CD4-positive, CD25-positive, alpha-beta regulatory T cell (primary cell): ENCODE measurements around the gene RFX4. TPM values are rescaled to one million over a fixed set of nuclear protein-coding genes. Genes with fewer than 3 reads are reported as not detected.
A peak's percentile ranks its signal among the peaks of the same experiment; 100 is the strongest.

Source experiments
- ATAC-seq, 2 donors: fragments of 150-1000 bp; cut with Tn5 transposase; one replicate each; pipeline ENCODE4 v1.10.0; 2021; ENCODE audit warnings: low read depth in 2 of 2, moderate number of reproducible peaks in 2 of 2, moderate library complexity in 1 of 2
- DNase-seq, 3 donors: peaks; one replicate each; pipeline versions ENCODE4 v3.0.0 to v3.0.0-alpha.2; 2012 to 2022; ENCODE audit warnings: mixed read lengths in 1 of 3
- H3K27ac ChIP-seq: one replicate; pipeline ENCODE4 v1.7.0; 2013; ENCODE audit warnings: mild to moderate bottlenecking, low read length; ENCODE audit not compliant: insufficient read depth, poor library complexity, severe bottlenecking
- H3K27me3 ChIP-seq: one replicate; pipeline ENCODE4 v1.7.0; 2013; ENCODE audit warnings: low read length; ENCODE audit not compliant: control insufficient read depth, insufficient read depth
- H3K36me3 ChIP-seq: one replicate; pipeline ENCODE4 v1.7.0; 2013; ENCODE audit warnings: mild to moderate bottlenecking, low read length, moderate library complexity; ENCODE audit not compliant: control insufficient read depth, insufficient read depth
- H3K4me1 ChIP-seq: 2 replicates; pipeline ENCODE4 v1.7.0; 2013; ENCODE audit warnings: mild to moderate bottlenecking, low read length; ENCODE audit not compliant: insufficient read depth, control insufficient read depth, poor library complexity, severe bottlenecking
- H3K4me3 ChIP-seq: one replicate; pipeline ENCODE4 v1.7.0; 2013; ENCODE audit warnings: low read depth, mild to moderate bottlenecking, low read length, moderate library complexity
- H3K9me3 ChIP-seq, 2 experiments: 1 replicate in 1 of 2; 2 replicates in 1 of 2; pipeline ENCODE4 v1.7.0; 2013; ENCODE audit warnings: low read length in 2 of 2, mild to moderate bottlenecking in 1 of 2, moderate library complexity in 1 of 2; ENCODE audit not compliant: control insufficient read depth in 2 of 2
- H3K27ac Mint-ChIP-seq, 3 donors: one replicate each; pipeline ENCODE4 v1.8.0; 2020 to 2022; ENCODE audit warnings: mild to moderate bottlenecking in 3 of 3, mixed read lengths in 3 of 3, moderate library complexity in 2 of 3
- H3K27me3 Mint-ChIP-seq: one replicate; pipeline ENCODE4 v1.8.0; 2022; ENCODE audit warnings: mild to moderate bottlenecking, mixed read lengths
- H3K36me3 Mint-ChIP-seq: one replicate; pipeline ENCODE4 v1.8.0; 2020; ENCODE audit warnings: mixed read lengths
- H3K4me1 Mint-ChIP-seq, 4 donors: one replicate each; pipeline ENCODE4 v1.8.0; 2020 to 2022; ENCODE audit warnings: mixed read lengths in 4 of 4, mild to moderate bottlenecking in 1 of 4
- H3K4me3 Mint-ChIP-seq, 4 donors: one replicate each; pipeline ENCODE4 v1.8.0; 2020 to 2022; ENCODE audit warnings: mild to moderate bottlenecking in 4 of 4, mixed read lengths in 4 of 4, moderate library complexity in 3 of 4
- H3K9me3 Mint-ChIP-seq, 7 donors: one replicate each; pipeline ENCODE4 v1.8.0; 2020 to 2022; ENCODE audit warnings: mixed read lengths in 7 of 7, mild to moderate bottlenecking in 3 of 7, moderate library complexity in 2 of 7
- polyA plus RNA-seq, 4 donors: library from polyadenylated mRNA; unstranded; fragments of 300-500 nt; fragmentation: Illumina TruSeq; gene quantifications; one replicate each; pipeline ENCODE4 v1.2.3, GENCODE V29; 2021
- total RNA-seq: library from RNA; stranded (reverse); gene quantifications from one replicate; pipeline ENCODE4 v1.2.3, GENCODE V29; 2022

Gene RFX4
- total and polyA plus RNA-seq, 5 donors from 2014 or later = not detected

- Mint-ChIP-seq H3K27me3 (peaks cover 42% of the 10 kb centered on the region), H3K36me3 (no peaks in the 10 kb centered on the region), H3K27ac (no peak overlapping the region), H3K4me1 (no peaks in the 10 kb centered on the region), H3K4me3 (no peak overlapping the region), H3K9me3 (peaks cover 0 to 3% (median 0%) of the 10 kb centered on the region in 7 donors)
- no peaks in the 10 kb centered on the region for H3K4me1 ChIP-seq
- no peak for DNase-seq
- H3K4me3 ChIP-seq = no peak overlapping the region
- no peaks in the 10 kb centered on the region for H3K9me3 ChIP-seq
- no peaks in the 10 kb centered on the region for H3K36me3 ChIP-seq
- peaks cover 10% of the 10 kb centered on the region for H3K27me3 ChIP-seq
- no peak overlapping the region for H3K27ac ChIP-seq
- ATAC-seq = no peak
These were observed 89.7 kb downstream of the RFX4 start for GRCh38 chr12:106672314-106673025.

- ATAC-seq = no peak
- Mint-ChIP-seq H3K4me1 (no peaks in the 10 kb centered on the region), H3K36me3 (no peaks in the 10 kb centered on the region), H3K27me3 (peaks cover 38% of the 10 kb centered on the region), H3K27ac (no peak overlapping the region), H3K4me3 (no peak overlapping the region), H3K9me3 (peaks cover 0 to 1% (median 0%) of the 10 kb centered on the region in 7 donors)
- Histone ChIP-seq H3K9me3 (no peaks in the 10 kb centered on the region), H3K27ac (no peak overlapping the region), H3K4me3 (no peak overlapping the region), H3K36me3 (no peaks in the 10 kb centered on the region), H3K4me1 (no peaks in the 10 kb centered on the region), H3K27me3 (peaks cover 9% of the 10 kb centered on the region)
- DNase-seq = no peak
These were observed 90.3 kb downstream of the RFX4 start for GRCh38 chr12:106673141-106673540.

- no peak for ATAC-seq
- Histone ChIP-seq H3K4me3 (no peak overlapping the region), H3K4me1 (no peaks in the 10 kb centered on the region), H3K27me3 (peaks cover 6% of the 10 kb centered on the region), H3K36me3 (no peaks in the 10 kb centered on the region), H3K9me3 (no peaks in the 10 kb centered on the region), H3K27ac (no peak overlapping the region)
- Mint-ChIP-seq H3K4me3 (no peak overlapping the region), H3K27ac (no peak overlapping the region), H3K9me3 (peaks cover 0 to 1% (median 0%) of the 10 kb centered on the region in 7 donors), H3K36me3 (no peaks in the 10 kb centered on the region), H3K4me1 (no peaks in the 10 kb centered on the region), H3K27me3 (peaks cover 30% of the 10 kb centered on the region)
- DNase-seq = no peak
These were observed 93.0 kb downstream of the RFX4 start for GRCh38 chr12:106675651-106676435.

GRCh38 chr12:106679574-106679973 is 96.8 kb downstream of the RFX4 start:
- peaks cover 2% of the 10 kb centered on the region for H3K27me3 ChIP-seq
- DNase-seq = no peak

GRCh38 chr12:106680280-106680679 is 97.5 kb downstream of the RFX4 start:
- H3K27me3 Mint-ChIP-seq = peaks cover 8% of the 10 kb centered on the region
- no peaks in the 10 kb centered on the region for H3K27me3 ChIP-seq
- H3K27ac Mint-ChIP-seq = no peak overlapping the region
- H3K9me3 ChIP-seq = no peaks in the 10 kb centered on the region
- H3K36me3 Mint-ChIP-seq = no peaks in the 10 kb centered on the region
- H3K4me3 Mint-ChIP-seq = no peak overlapping the region
- no peaks in the 10 kb centered on the region for H3K9me3 Mint-ChIP-seq
- ATAC-seq = no peak
- no peak overlapping the region for H3K4me3 ChIP-seq
- H3K27ac ChIP-seq = no peak overlapping the region
- H3K4me1 ChIP-seq = no peaks in the 10 kb centered on the region
- no peaks in the 10 kb centered on the region for H3K4me1 Mint-ChIP-seq
- no peaks in the 10 kb centered on the region for H3K36me3 ChIP-seq
- no peak for DNase-seq

More at GRCh38 chr12:106679574-106679973, 96.8 kb downstream of the RFX4 start:
- H3K27ac Mint-ChIP-seq = no peak overlapping the region
- Histone ChIP-seq H3K36me3 (no peaks in the 10 kb centered on the region), H3K27ac (no peak overlapping the region), H3K4me3 (no peak overlapping the region), H3K9me3 (no peaks in the 10 kb centered on the region), H3K4me1 (no peaks in the 10 kb centered on the region)
- ATAC-seq = no peak
- no peaks in the 10 kb centered on the region for H3K4me1 Mint-ChIP-seq
- H3K4me3 Mint-ChIP-seq = no peak overlapping the region
- H3K36me3 Mint-ChIP-seq = no peaks in the 10 kb centered on the region
- no peaks in the 10 kb centered on the region for H3K9me3 Mint-ChIP-seq
- peaks cover 4% of the 10 kb centered on the region for H3K27me3 Mint-ChIP-seq

- Histone ChIP-seq H3K9me3 (no peaks in the 10 kb centered on the region), H3K4me3 (no peak overlapping the region), H3K4me1 (no peaks in the 10 kb centered on the region), H3K27ac (no peak overlapping the region), H3K27me3 (no peaks in the 10 kb centered on the region), H3K36me3 (no peaks in the 10 kb centered on the region)
- peaks cover 8% of the 10 kb centered on the region for H3K27me3 Mint-ChIP-seq
- H3K4me1 Mint-ChIP-seq = no peaks in the 10 kb centered on the region
- H3K9me3 Mint-ChIP-seq = no peaks in the 10 kb centered on the region
- no peak overlapping the region for H3K4me3 Mint-ChIP-seq
- DNase-seq (no peak), ATAC-seq (no peak)
- H3K27ac Mint-ChIP-seq = peak overlapping the region in 1 of 3 donors; percentile 44
- H3K36me3 Mint-ChIP-seq = no peaks in the 10 kb centered on the region
These were observed 98.4 kb downstream of the RFX4 start for GRCh38 chr12:106681210-106681609.

- H3K4me3 Mint-ChIP-seq = no peak overlapping the region
- no peaks in the 10 kb centered on the region for H3K9me3 Mint-ChIP-seq
- Histone ChIP-seq H3K4me3 (no peak overlapping the region), H3K27me3 (no peaks in the 10 kb centered on the region), H3K27ac (no peak overlapping the region), H3K36me3 (no peaks in the 10 kb centered on the region), H3K9me3 (no peaks in the 10 kb centered on the region), H3K4me1 (no peaks in the 10 kb centered on the region)
- H3K36me3 Mint-ChIP-seq = no peaks in the 10 kb centered on the region
- H3K27me3 Mint-ChIP-seq = peaks cover 8% of the 10 kb centered on the region
- no peak for ATAC-seq
- no peak overlapping the region for H3K27ac Mint-ChIP-seq
- no peaks in the 10 kb centered on the region for H3K4me1 Mint-ChIP-seq
- DNase-seq = peak in 1 of 3 donors; percentile 50
These were observed 99.9 kb downstream of the RFX4 start for GRCh38 chr12:106682594-106683234.
